AG20443 (cell line): ENCODE data around the gene FBXL14.
"Not testable (repeated sequence)": the region's sequence is repeated elsewhere in the genome, so short reads cannot be mapped to it uniquely, and the experiment has no call there.

Source experiments
- DNase-seq: peaks from one replicate; pipeline ENCODE4 v3.0.0; 2012; ENCODE audit warnings: low spot score, mixed read lengths

Gene FBXL14

DNA sequence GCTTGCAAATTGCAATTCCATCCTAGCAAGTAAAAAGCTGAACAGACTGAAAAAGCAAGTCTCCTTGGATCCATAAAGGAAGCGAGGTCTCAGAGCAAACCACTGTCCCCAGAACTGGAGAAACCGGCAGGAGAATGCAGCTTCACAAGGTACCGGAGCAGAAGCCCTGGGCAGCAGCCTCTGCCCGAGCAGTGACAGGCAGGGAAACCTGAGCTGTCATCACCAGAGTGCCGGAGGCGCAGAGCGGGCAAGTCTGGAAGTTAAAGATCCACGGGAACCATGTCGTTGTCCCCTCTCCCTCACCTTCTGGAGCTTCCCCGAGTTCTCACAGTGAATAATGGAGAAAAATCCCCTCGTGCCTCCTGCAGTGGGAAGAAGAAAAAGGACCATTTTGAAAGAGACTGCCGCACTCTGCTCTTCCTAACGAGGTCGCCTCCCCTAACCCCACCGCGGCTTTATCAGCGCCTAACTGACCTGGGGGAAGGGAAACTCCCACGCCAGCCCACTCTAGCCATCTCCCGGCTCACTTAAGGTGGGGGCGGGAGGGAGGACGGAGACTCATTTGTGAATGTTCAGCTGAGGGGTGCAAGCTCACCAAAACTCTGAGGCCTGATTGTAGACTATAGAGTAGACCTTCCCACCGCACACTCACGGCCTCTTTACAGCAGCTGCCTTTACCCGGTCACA is 27.8 kb downstream of the FBXL14 start:
- no peak for DNase-seq

- DNase-seq: no peak
Observed at GRCh38 chr12:1565172-1565571, 29.2 kb downstream of the FBXL14 start.

GRCh38 chr12:1564067-1564466 is 30.3 kb downstream of the FBXL14 start:
- no peak for DNase-seq

GRCh38 chr12:1562813-1563407 is 31.5 kb downstream of the FBXL14 start:
- no peak for DNase-seq

GRCh38 chr12:1560704-1561103 is 33.7 kb downstream of the FBXL14 start:
- no peak for DNase-seq

DNA sequence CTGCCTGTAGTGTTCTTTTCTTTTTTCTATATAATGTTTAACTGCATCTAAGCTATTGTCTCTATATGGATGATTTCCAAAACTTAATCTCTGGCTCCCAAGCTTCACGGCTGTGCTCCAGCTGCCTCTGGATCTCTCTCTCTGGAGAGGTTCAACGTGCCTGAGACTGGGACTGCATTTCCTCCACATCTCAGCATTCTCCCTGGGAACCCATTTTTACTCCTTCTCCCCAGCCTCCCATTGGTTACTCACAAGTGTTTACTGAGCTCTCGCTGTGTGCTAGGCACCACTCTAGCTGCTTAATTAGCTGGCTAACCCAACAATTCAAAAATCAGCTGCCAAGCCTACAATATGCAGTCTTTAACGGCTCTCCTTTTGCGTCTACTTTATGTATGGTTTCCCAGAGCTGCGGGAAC is 34.7 kb downstream of the FBXL14 start:
- no peak for DNase-seq

DNA sequence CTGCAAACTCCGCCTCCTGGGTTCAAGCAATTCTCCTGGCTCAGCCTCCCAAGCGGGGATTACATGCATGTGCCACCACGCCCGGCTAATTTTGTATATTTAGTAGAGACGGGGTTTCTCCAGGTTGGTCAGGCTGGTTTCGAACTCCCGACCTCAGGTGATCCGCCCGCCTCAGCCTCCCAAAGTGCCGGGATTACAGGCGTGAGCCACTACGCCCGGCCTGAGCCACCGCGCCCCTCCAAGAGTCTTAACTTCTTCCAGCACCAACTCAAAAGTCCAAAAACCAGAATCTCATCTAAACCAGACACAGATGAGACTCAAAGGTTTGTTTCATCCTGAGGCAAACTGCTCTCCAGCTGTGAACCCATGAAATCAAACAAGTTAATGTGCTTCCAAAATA is 36.3 kb downstream of the FBXL14 start:
- DNase-seq: not testable (repeated sequence)

DNA sequence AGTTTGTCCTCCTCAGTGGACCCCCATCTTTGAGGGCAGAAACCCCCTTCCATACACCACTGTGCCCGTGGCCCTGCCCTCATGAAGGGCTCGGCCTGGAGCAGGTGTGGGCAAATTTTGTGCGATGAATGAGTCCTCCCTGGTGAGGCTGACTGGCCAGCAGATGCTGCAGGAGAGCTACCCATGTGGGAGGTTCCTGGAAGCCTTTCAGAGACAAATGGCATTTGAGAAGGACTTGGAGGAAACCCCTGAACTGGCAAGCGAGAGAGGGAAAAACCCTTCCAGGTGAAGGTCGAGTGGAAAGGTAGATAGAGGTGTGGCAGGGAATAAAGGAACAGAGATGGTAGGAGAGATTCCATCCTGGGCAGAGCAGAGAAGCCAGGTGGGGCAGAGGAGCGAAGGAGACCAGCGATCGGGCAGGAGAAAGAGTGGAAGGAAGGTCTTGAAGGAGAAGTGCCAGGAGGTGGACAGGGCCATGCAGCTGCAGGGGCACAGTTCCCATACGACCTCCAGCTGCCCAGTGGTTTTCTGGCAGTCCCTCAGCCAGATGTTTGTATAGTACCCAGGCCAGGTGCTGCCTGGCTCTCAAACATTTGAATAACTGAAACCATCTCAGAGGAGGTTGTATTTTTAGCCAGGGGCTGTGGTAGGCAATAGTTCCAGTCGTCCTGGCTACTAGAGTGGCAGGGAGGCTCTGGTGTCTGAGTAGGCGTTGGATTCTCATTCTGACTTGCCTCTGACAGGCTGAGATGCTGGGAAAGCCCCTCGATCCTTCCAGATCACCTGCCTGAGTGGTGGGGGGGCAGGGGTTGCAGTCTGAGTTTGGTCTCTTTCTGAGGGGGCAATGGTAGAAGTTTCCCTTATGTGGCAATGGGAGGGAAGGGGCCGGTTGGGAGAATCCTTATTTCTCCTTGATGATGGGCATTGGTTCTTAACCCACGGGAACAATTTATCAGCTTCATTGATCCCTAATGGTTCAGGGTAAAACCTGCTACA is 40.1 kb downstream of the FBXL14 start:
- no peak for DNase-seq

- DNase-seq: no peak
Observed at GRCh38 chr12:1553536-1553935, 40.8 kb downstream of the FBXL14 start.

DNA sequence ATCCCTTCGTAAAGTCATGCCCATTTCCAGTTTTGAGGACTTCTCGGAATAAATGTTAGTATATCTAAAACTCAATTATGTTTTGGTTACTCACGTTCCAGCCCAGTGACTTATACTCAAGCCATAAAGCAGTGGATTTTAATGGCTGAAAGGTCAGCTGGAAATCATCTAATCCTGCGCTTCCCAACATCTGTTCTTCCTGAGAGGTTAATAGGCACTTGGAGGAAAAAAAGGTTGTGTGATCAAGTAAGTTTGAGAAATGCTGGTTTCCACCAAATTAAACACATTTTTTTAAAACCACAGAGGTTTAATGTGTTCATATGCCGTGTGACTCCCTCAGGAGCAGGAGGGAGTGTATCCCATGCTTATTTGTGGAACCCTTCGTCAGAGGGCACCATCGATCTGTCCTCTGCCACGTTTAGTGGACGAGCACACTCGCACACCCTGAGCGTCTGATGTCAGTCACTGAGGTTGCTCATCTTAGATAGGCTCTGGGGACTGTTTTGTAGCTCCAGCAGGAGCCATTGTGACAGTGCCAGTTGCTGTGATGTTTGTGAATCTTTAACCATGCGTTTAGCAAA is 41.4 kb downstream of the FBXL14 start:
- peak; percentile 79 for DNase-seq

DNA sequence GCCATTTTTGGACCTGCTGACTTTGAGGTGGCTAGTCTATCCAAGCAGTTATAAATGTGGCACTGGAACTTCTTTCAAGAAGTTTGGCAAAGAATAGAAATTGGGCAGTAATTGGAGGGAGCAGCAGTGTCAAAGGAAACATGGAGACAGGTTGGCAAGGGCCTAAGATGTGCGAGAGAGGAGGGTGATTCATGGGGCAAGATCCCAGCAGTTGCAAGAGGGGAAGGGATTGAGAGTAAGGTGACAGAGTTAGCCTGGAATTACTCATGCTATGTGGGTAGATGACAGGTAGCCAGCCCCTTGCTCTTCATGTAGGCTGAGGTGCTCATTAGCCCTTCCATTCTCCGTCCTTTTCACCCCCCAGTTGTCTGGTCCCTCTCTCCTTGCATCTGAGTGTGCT is 42.2 kb downstream of the FBXL14 start:
- no peak for DNase-seq

DNA sequence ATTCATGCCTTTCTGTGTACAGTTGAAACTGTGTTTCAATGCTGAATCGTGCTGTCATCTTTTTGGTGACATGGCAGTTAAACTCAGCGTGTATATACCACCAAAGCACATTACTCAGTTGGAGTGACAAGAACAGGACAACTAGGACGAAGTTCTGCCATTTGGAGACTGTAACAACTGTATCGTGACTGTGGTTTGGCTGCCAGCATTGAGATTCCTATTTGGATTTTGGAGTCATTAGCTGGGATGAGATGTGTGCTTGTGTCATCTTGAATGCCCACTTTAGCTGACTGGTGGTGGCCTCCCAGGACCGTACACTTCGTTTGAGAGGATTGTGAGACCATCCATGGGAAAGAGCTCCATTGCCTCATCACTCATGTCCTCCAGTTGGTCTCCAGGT is 42.9 kb downstream of the FBXL14 start:
- DNase-seq: no peak

DNA sequence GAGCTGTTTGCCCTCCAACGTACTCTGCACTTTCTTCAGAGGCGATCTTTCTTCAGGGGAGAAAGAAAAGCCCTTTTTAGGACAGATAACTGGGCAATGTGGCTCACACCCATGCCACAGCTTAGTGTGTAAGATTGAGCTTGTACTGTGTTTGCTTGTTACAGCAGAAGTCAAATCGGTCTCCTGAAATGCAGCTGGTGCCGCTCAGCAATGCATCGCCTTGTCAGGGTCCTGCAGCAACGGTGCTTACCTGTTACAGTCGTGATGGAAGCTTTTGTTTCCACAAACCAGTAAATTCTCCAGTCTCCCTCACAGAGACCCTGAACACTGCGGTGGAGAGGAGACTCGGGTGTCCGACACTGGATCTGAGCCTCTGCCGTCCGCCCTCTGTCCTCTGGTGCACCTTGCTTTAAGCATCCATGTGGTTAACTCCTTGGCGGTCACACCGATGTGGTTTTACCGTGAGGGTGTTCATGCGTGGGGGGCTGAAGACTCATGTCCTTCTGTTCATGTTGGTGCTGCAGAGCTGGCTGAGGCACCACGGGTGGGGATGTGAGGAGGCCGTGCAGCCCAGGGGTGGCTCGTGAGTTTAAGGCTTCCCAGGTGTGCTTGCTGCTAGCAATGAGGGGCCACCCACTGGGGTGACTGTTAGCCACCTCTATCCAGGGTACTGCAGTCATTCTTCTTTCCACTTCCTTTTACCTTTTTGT is 47.3 kb downstream of the FBXL14 start:
- no peak for DNase-seq

- DNase-seq: no peak
Observed at GRCh38 chr12:1544996-1545700, 49.2 kb downstream of the FBXL14 start.

DNA sequence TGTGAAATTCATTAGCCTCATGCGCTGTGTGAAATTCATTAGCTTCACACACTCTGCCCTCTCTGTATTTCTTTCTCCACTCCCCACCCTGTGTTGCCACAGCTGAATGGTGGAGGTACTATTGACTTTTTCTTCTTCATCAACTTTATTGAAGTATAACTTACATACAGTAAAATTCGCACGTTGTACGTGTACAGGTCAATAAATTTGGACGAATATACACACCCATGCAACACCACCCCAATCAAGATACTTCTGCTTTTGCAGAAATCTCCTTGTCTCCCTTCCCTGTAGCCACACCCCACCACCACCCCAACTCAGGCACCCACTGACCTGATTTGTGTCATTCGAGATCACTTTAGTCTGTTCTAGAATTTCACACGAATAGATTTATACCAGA is 51.8 kb downstream of the FBXL14 start:
- DNase-seq: no peak

GRCh38 chr12:1540690-1541089 is 53.7 kb downstream of the FBXL14 start:
- DNase-seq: no peak

- no peak for DNase-seq
Observed at GRCh38 chr12:1539135-1539534, 55.2 kb downstream of the FBXL14 start.

GRCh38 chr12:1536817-1537216 is 57.6 kb downstream of the FBXL14 start:
- no peak for DNase-seq

- no peak for DNase-seq
Observed at GRCh38 chr12:1534748-1535147, 59.6 kb downstream of the FBXL14 start.

DNA sequence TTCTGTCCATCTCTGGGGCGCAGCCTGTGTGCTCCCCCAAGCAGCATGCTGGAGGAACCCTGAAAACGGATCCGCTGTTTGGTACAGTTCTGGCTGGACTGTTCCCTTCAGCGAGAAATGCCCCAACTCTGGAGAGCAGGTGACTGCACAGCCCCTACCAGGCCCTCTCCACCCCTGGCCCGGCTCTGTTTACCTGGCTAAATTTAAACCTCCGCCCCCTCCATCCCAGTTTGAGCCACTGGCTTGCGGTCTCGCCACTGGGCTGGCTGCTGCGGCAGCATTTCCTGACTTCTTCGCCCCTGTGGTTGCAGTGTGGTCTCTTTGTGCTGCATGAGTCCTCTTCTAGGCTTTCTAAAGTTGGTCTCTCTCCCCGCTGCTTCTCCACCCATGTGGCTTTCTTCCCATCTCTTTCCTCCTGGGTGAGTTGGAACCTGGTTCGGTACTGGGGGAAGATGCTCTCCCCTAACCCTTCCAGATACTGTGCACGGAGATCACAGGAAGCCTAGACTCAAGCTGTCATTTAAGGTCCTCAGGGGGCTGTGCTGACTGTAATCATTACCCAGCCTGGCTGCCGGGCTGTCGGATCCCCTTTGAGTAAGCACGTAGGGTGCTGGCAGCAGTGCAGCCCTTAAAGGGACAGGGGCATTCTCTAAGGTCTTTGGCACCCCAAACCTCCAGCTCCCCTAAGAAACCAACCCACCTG is 60.6 kb downstream of the FBXL14 start:
- no peak for DNase-seq

- DNase-seq: no peak
Observed at GRCh38 chr12:1533205-1533601, 61.2 kb downstream of the FBXL14 start.
